BE2C (cell line): ENCODE results near the gene NTN3.

ENCODE experiments used
- DNase-seq: peaks from one replicate; pipeline ENCODE4 v3.0.0-alpha.2; 2020
- H3K27me3 ChIP-seq: fragments of 250-450 bp; sonication (Bioruptor Pico); 2 replicates; pipeline ENCODE4 v1.5.1; 2020; ENCODE audit warnings: mild to moderate bottlenecking
- H3K36me3 ChIP-seq: fragments of 250-450 bp; sonication (Bioruptor Pico); 2 replicates; pipeline ENCODE4 v1.5.1; 2020; ENCODE audit warnings: mild to moderate bottlenecking
- H3K4me1 ChIP-seq: fragments of 250-450 bp; sonication (Bioruptor Pico); 2 replicates; pipeline ENCODE4 v1.5.1; 2020
- H3K4me3 ChIP-seq: 2 replicates; pipeline ENCODE4 v1.5.1; 2011; ENCODE audit warnings: low read depth, low read length
- H3K9me3 ChIP-seq: fragments of 250-450 bp; sonication (Bioruptor Pico); 2 replicates; pipeline ENCODE4 v1.5.1; 2020
- TF ChIP-seq, protein P1 (sequence below): IDR thresholded peaks from 2 replicates; pipeline ENCODE4 v1.5.1; 2012; ENCODE audit warnings: mild to moderate bottlenecking, low read depth, low read length

The NTN3 gene

DNA sequence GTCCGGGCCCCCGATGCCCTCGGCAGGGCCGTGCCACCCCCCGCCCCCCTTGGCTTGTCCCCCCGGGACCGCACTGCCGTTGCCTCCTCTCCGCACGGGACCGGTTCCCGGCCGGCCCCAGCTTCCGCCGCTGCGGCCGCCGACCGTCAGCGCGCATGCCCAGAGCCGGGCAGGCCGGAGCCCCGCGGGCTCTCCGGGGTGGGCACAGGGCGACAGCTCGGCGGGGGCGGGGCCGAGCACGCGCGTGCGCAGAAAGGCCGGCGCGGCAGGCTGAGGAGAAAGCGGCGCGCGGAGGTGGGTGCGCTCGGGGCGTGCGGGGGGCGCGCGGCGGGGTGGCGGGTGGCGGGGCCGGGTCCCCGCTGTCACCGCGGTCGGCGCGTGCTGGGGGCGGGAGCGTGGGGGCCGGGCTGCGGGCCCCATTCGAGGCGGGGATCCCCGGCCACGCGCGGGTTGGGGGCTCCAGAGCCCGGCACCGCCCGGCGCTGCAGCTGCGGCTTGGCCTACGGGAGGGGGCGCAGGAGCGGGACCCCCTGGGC, 3.8 kb downstream of the NTN3 start, which contains the start of gene TBC1D24:
TBC1D24 (plus strand) TSS at position 251 of the 536 bp plus-strand sequence. CDS start 21,022 bp downstream, outside the sequence.
- DNase-seq = peak; percentile 95
- H3K36me3 ChIP-seq = 0 out of 2 replicates have a peak, but pooled peaks cover 5% of the 10 kb centered on the region
- TF ChIP-seq, protein P1, sequence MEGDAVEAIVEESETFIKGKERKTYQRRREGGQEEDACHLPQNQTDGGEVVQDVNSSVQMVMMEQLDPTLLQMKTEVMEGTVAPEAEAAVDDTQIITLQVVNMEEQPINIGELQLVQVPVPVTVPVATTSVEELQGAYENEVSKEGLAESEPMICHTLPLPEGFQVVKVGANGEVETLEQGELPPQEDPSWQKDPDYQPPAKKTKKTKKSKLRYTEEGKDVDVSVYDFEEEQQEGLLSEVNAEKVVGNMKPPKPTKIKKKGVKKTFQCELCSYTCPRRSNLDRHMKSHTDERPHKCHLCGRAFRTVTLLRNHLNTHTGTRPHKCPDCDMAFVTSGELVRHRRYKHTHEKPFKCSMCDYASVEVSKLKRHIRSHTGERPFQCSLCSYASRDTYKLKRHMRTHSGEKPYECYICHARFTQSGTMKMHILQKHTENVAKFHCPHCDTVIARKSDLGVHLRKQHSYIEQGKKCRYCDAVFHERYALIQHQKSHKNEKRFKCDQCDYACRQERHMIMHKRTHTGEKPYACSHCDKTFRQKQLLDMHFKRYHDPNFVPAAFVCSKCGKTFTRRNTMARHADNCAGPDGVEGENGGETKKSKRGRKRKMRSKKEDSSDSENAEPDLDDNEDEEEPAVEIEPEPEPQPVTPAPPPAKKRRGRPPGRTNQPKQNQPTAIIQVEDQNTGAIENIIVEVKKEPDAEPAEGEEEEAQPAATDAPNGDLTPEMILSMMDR = no peak
- H3K4me1 ChIP-seq = peaks cover 22% of the 10 kb centered on the region
- peak within 1 kb of the TSS; percentile 86 for H3K4me3 ChIP-seq
- no peaks in the 10 kb centered on the region for H3K9me3 ChIP-seq
- H3K27me3 ChIP-seq = no peaks in the 10 kb centered on the region

DNA sequence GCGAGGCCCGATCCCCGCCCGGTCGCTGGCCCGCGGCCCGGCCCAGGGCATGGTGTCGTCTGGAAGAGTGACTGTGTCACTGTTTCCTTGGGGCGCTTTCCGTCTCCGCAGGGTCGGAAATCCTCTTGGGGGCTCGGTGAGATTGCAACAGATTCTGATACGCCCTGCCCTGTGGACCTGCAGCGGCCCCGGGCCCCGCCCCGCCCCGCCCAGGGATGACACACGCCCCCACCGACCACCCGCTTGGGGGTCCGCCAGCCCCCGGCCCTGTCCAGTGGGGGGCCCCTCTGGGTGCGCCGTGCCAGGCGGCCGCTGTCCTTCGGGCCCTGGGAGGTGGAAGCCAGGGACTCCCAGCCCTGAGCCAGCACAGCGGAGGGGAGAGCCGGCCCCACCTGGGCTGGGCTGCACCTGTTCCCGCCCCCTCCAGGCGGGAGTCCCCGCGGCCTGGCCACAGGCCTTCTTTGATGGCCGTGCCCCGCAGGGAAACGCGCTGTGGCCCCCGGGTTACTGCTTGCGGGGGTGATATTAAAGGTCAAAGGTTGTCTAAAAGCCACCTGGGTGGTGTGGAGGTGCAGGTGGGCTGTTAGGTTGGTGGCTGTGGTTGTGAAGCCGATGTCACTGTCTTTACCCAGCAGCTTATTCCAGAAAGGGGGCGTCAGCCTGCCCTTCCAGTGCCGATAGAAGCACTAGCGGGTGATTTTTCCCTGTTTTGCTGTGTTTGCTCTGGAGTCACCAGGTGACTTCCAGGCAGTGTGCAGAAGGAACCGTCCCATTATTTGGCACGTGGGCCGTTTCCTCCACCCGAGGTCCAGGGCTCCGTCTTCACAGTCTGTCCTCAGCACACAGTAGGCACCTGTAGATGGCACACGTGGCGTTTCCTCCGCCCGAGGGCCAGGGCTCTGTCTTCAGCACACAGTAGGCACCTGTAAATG, 4.6 kb downstream of the NTN3 start:
- peak overlapping the region; percentile 65 for H3K4me3 ChIP-seq
- H3K9me3 ChIP-seq = no peaks in the 10 kb centered on the region
- no peak for DNase-seq
- peaks cover 5% of the 10 kb centered on the region; the same call in 1 of the 2 replicates for H3K36me3 ChIP-seq
- H3K4me1 ChIP-seq = peaks cover 15% of the 10 kb centered on the region
- TF ChIP-seq, protein P1 = no peak
- no peaks in the 10 kb centered on the region for H3K27me3 ChIP-seq

DNA sequence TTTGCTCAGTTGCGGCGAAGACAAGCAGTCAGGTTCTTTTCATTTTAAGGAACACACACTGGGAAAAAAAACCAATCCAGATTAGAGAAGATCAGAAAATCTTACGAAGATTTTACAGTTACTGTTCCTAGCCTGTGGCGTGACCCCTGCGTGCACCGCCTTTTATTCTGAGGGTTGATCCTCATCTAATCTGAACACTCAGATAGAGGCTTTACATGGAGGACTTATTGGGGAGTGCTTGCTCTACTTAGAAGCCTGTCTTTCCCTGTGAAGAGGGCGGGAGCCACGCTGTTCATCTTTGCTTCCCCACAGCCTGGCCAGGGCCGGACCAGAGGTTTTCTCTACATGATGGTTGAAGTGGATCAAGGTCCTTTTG, 5.2 kb downstream of the NTN3 start:
- no peaks in the 10 kb centered on the region for H3K9me3 ChIP-seq
- TF ChIP-seq, protein P1 = no peak
- H3K36me3 ChIP-seq = peaks cover 8% of the 10 kb centered on the region; the same call in 1 of the 2 replicates
- no peak for DNase-seq
- peaks cover 13% of the 10 kb centered on the region for H3K4me1 ChIP-seq
- H3K4me3 ChIP-seq = peak overlapping the region; percentile 65
- H3K27me3 ChIP-seq = no peaks in the 10 kb centered on the region

DNA sequence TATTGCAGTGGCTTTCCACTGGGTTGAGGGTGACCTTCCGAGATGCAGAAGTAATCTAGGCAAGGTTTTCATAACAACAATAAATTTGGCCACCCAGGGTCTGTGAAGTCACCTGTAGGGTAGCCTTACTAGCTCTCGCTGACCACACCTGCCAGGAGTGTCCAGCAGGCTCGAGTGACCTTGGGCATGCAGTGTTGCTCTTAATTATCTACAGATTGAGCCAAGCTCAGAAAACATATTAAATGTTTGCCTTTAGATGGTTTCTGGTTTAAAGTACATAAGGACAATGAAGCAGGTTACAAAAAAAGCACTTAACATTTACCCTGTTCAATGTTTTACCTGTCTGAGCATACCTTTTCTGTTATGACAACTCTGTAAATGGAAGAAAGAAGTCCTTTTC, 5.6 kb downstream of the NTN3 start:
- Histone ChIP-seq H3K36me3 (peaks cover 8% of the 10 kb centered on the region; the same call in 1 of the 2 replicates), H3K4me3 (no peak overlapping the region), H3K9me3 (no peaks in the 10 kb centered on the region), H3K4me1 (peaks cover 16% of the 10 kb centered on the region), H3K27me3 (no peaks in the 10 kb centered on the region)
- DNase-seq = no peak
- TF ChIP-seq, protein P1 = no peak

DNA sequence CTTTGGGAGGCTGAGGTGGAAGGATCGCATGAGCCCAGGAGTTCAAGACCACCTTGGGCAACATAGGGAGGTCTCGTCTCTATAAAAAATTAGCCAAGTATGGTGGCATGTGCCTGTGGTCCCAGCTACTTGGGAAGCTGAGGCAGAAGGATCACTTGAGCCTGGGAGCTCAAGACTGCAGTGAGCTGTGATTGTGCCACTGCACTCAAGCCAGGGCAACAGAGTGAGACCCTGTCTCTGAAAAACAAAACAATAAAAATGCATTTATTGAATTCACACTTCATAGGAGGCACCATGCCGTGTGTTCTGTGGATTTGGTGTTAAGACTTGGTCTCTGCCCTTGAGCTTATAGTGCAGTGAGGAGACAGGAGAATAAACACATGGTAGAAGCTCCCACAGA, 6.2 kb downstream of the NTN3 start:
- H3K4me1 ChIP-seq = peaks cover 17% of the 10 kb centered on the region
- H3K9me3 ChIP-seq = no peaks in the 10 kb centered on the region
- H3K27me3 ChIP-seq = no peaks in the 10 kb centered on the region
- DNase-seq = no peak
- peaks cover 8% of the 10 kb centered on the region; the same call in 1 of the 2 replicates for H3K36me3 ChIP-seq
- TF ChIP-seq, protein P1 = no peak
- no peak overlapping the region for H3K4me3 ChIP-seq
